GM12878 (cell line): ENCODE measurements around the gene IFNAR1. TPM values are rescaled to one million over a fixed set of nuclear protein-coding genes. Genes with fewer than 3 reads are reported as not detected.

Experiments used
- BHLHE40 ChIP-seq, 2 experiments: fragments of 450-650 bp in 1 of 2; IDR thresholded peaks; 2 replicates each; pipeline ENCODE4 v1.6.1; 2011 to 2017; ENCODE audit warnings: low read depth in 2 of 2, borderline replicate concordance in 1 of 2, improper control_type of control experiment in 1 of 2, low read length in 1 of 2, mild to moderate bottlenecking in 1 of 2
- MEF2A ChIP-seq: IDR thresholded peaks from 2 replicates; pipeline ENCODE4 v1.6.1; 2011; ENCODE audit warnings: low read depth, mild to moderate bottlenecking, low read length, moderate library complexity; ENCODE audit not compliant: insufficient read depth
- MYB ChIP-seq: fragments of 150-350 bp; IDR thresholded peaks from 2 replicates; pipeline ENCODE4 v1.6.1; 2014; ENCODE audit warnings: mild to moderate bottlenecking, low read depth, low read length, borderline replicate concordance
- RUNX3 ChIP-seq: IDR thresholded peaks from 2 replicates; pipeline ENCODE4 v1.6.1; 2012; ENCODE audit warnings: low read length, inconsistent platforms
- SIX5 ChIP-seq: IDR thresholded peaks from 2 replicates; pipeline ENCODE4 v1.6.1; 2011; ENCODE audit warnings: mild to moderate bottlenecking, low read depth, low read length, moderate library complexity; ENCODE audit not compliant: severe bottlenecking
- TCF3 ChIP-seq: IDR thresholded peaks from 2 replicates; pipeline ENCODE4 v1.6.1; 2012; ENCODE audit warnings: low read depth, mild to moderate bottlenecking, low read length, borderline replicate concordance; ENCODE audit not compliant: insufficient read depth
- YY1 ChIP-seq: IDR thresholded peaks from 2 replicates; pipeline ENCODE4 v1.6.1; 2011; ENCODE audit warnings: low read depth, mild to moderate bottlenecking, low read length
- ZNF384 ChIP-seq: IDR thresholded peaks from 2 replicates; pipeline ENCODE4 v1.6.1; 2012; ENCODE audit warnings: low read depth, mild to moderate bottlenecking, low read length, improper control_type of control experiment, borderline replicate concordance
- polyA plus RNA-seq, 11 experiments: library from polyadenylated mRNA; depleted of rRNA in 4 of 11; unstranded in 6 of 11; stranded (reverse) in 5 of 11; fragments of >200 nt; fragmentation: Nextera tagmentation in 4 of 11; fragmentation: Illumina TruSeq in 1 of 11; extraction: Ambion mirVana in 4 of 11; extraction: Trizol in 1 of 11; gene quantifications; 1 replicate in 1 of 11; 2 replicates in 10 of 11; pipeline versions ENCODE4 v1.2.1 to v1.2.3, GENCODE V29; 2011 to 2016; ENCODE audit warnings: inconsistent platforms in 2 of 11, missing spikeins in 2 of 11, low read depth in 1 of 11
- total RNA-seq, 4 experiments: library from RNA; depleted of rRNA in 3 of 4; stranded (reverse); fragments of >200 nt in 3 of 4; fragmentation: Illumina TruSeq in 1 of 4; extraction: Trizol in 1 of 4; gene quantifications; 2 replicates each; pipeline versions ENCODE4 v1.2.1 to v1.2.3, GENCODE V29; 2013 to 2021
- TF ChIP-seq, protein P1 (sequence below): IDR thresholded peaks from 2 replicates; pipeline ENCODE4 v1.6.1; 2012; ENCODE audit warnings: low read depth, low read length, improper control_type of control experiment
- TF ChIP-seq, protein P2 (sequence below), 3 experiments: IDR thresholded peaks in 2 of 3; conservative IDR thresholded peaks in 1 of 3; 2 replicates each; pipeline ENCODE4 v1.5.1; 2011; ENCODE audit warnings: low read depth in 3 of 3, low read length in 3 of 3, mild to moderate bottlenecking in 3 of 3, control low read depth in 2 of 3, moderate library complexity in 2 of 3, inconsistent platforms in 1 of 3, mixed read lengths in 1 of 3; ENCODE audit not compliant: control insufficient read depth in 2 of 3, insufficient read depth in 1 of 3; ENCODE audit errors: extremely low read depth in 1 of 3
- TF ChIP-seq, protein P3 (sequence below): fragments of 150-350 bp; IDR thresholded peaks from 2 replicates; pipeline ENCODE4 v1.6.1; 2014; ENCODE audit warnings: mild to moderate bottlenecking, low read depth, low read length

IFNAR1 gene
- total and polyA plus RNA-seq, 10 of the 15 experiments (the other 5 are each of a cell fraction or from before 2014, with no cell fraction given), result 12.0 to 62.4 (median 24.6) TPM

DNA sequence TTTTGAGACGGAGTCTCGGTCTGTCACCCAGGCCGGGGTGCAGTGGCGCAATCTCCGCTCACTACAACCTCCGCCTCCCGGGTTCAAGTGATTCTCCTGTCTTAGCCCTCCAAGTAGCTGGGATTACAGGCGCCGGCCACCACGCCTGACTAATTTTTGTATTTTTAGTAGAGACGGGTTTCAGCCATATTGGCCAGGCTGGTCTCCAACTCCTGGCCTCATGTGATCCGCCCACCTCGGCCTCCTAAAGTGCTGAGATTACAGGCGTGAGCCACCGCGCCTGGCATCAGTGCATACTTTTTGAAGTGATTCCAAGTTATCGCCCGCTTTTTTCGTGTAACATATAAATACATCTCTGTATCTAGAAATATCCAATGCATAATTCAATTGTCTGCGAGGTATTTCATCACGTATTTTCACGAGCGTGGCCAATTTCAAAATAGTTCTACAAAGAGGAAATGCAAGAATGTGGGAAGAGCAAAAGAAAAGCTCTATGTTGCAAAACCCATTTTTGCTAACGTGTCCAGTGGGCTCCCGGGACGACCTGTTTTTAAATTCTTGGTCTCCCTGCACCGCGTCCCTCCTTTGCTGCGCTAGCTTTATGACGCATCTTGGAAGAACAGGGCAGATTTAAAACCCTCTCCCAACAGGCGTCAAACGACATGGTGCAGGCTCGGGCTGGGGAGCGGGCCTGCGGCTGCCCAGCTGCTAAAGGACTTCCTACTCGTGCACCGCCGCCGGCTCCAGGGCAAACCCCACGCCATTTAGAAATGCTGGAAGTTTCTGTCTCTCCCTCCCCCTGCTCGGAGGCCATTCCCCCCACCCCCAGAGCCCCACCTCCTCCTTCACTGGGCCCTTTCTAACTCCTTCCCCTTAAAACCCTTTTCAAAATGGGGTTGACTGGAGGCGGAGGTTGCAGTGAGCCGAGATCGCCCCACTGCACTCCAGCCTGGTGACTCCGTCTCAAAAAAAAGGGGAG lies 77.5 kb downstream of the IFNAR1 start (continued):
- TF ChIP-seq MYB (no peak), BHLHE40 (IDR thresholded peaks at IDR 0.05; ENCODE audit: borderline replicate concordance in 1 of 2, low read depth in 2 of 2, low read length in 1 of 2) (peak in 1 of 2 experiments; percentile 14; a peak in 1 of 4 replicates), YY1 (peak; percentile 75), SIX5 (no peak), ZNF384 (no peak), RUNX3 (0 out of 2 replicates have a peak, but pooled peaks have one; percentile 42), TCF3 (no peak), MEF2A (no peak)
- TF ChIP-seq, protein P1, sequence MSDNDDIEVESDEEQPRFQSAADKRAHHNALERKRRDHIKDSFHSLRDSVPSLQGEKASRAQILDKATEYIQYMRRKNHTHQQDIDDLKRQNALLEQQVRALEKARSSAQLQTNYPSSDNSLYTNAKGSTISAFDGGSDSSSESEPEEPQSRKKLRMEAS, result peak; percentile 72; the same call in 1 of the 2 replicates
- TF ChIP-seq, protein P2, sequence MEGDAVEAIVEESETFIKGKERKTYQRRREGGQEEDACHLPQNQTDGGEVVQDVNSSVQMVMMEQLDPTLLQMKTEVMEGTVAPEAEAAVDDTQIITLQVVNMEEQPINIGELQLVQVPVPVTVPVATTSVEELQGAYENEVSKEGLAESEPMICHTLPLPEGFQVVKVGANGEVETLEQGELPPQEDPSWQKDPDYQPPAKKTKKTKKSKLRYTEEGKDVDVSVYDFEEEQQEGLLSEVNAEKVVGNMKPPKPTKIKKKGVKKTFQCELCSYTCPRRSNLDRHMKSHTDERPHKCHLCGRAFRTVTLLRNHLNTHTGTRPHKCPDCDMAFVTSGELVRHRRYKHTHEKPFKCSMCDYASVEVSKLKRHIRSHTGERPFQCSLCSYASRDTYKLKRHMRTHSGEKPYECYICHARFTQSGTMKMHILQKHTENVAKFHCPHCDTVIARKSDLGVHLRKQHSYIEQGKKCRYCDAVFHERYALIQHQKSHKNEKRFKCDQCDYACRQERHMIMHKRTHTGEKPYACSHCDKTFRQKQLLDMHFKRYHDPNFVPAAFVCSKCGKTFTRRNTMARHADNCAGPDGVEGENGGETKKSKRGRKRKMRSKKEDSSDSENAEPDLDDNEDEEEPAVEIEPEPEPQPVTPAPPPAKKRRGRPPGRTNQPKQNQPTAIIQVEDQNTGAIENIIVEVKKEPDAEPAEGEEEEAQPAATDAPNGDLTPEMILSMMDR (IDR thresholded peaks at IDR 0.05 in 2 of 3, conservative IDR thresholded peaks at IDR 0.05 in 1 of 3; ENCODE audit: control insufficient read depth in 2 of 3, extremely low read depth in 1 of 3, insufficient read depth in 1 of 3, low read depth in 3 of 3, low read length in 3 of 3), result no peak
- TF ChIP-seq, protein P3, sequence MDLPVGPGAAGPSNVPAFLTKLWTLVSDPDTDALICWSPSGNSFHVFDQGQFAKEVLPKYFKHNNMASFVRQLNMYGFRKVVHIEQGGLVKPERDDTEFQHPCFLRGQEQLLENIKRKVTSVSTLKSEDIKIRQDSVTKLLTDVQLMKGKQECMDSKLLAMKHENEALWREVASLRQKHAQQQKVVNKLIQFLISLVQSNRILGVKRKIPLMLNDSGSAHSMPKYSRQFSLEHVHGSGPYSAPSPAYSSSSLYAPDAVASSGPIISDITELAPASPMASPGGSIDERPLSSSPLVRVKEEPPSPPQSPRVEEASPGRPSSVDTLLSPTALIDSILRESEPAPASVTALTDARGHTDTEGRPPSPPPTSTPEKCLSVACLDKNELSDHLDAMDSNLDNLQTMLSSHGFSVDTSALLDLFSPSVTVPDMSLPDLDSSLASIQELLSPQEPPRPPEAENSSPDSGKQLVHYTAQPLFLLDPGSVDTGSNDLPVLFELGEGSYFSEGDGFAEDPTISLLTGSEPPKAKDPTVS, result no peak; the same call in 1 of the 2 replicates
- TF ChIP-seq, all 136 proteins: peak for 8
